Hepatocyte (in vitro differentiated cells): ENCODE results near the gene SHROOM4.

ENCODE experiments used
- CTCF ChIP-seq: fragments of 200-600 bp; sonication (generic); IDR thresholded peaks from 2 replicates; pipeline ENCODE4 v1.5.1; 2016; ENCODE audit warnings: antibody characterized with exemption, mild to moderate bottlenecking; ENCODE audit not compliant: poor library complexity
- EZH2 ChIP-seq: fragments of 200-600 bp; sonication (generic); IDR thresholded peaks from 2 replicates; pipeline ENCODE4 v1.6.1; 2016; ENCODE audit warnings: antibody characterized with exemption, mild to moderate bottlenecking, borderline replicate concordance
- EZH2phosphoT487 ChIP-seq: fragments of 200-600 bp; sonication (generic); IDR thresholded peaks from one replicate; pipeline ENCODE4 v1.6.1; 2018; ENCODE audit warnings: antibody characterized with exemption, mild to moderate bottlenecking, low read depth, moderate library complexity; ENCODE audit not compliant: unreplicated experiment, severe bottlenecking

DNA sequence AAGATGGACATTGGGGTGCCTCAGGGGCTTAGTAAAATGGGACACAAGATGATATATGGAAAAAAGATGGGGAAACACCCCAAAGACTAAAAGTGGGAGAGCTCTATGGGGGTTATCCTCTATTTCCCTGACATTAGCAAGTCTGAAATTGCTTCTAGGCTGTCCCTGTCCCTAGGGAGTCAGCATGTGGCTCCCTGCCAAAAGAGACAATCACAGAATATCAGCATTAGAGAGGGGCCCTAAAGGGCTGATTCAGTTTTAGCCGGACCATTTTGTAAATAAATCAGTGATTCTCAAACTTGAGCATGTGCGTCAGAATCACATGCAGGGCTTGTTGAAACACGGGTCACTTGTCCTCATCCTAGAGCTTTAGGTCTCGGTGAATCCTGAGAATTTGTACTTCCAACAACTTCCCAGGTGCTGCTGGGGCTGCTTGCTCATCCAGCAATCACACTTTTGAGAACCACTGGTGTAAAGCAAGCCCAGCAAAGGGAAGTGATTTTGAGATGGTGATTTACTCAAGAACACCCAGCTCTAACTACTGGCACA, 178.1 kb downstream of the SHROOM4 start:
- TF ChIP-seq CTCF (no peak), EZH2 (no peak), EZH2phosphoT487 (no peak)
